CD1c-positive myeloid dendritic cell (primary cell): ENCODE data around the gene RNF208.
"Not testable (repeated sequence)": the region's sequence is repeated elsewhere in the genome, so short reads cannot be mapped to it uniquely, and the experiment has no call there.

Source experiments
- DNase-seq: peaks from one replicate; pipeline ENCODE4 v3.0.0-alpha.2; 2016; ENCODE audit errors: extremely low spot score

Gene RNF208

DNA sequence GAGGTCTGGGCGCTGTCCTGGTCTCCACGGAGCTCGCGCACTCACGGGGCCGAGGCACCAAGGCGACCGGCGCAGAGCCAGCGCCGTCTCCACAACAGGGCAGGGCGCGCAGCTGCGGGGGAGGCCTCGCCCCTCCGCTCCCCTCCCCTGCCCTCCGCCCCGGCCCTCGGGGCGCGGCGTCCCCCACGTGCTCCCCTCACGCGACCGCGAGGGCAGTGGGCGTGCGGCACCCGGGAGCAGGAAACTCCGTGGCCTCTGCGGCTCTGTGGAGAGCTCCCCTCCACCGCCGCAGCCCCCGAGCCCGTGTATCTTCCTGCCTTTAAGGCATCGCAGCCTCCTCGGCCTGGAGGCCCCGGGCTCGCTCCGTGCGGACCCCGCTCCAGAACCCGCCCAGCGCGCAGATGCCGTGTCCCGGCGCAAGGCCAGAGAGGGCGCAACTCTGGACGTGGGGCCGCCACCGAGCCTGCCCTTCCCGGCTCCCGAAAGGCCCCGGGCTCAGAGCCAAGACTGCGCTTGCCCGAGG is 18.3 kb upstream of the RNF208 start:
- peak; percentile 87 for DNase-seq

DNA sequence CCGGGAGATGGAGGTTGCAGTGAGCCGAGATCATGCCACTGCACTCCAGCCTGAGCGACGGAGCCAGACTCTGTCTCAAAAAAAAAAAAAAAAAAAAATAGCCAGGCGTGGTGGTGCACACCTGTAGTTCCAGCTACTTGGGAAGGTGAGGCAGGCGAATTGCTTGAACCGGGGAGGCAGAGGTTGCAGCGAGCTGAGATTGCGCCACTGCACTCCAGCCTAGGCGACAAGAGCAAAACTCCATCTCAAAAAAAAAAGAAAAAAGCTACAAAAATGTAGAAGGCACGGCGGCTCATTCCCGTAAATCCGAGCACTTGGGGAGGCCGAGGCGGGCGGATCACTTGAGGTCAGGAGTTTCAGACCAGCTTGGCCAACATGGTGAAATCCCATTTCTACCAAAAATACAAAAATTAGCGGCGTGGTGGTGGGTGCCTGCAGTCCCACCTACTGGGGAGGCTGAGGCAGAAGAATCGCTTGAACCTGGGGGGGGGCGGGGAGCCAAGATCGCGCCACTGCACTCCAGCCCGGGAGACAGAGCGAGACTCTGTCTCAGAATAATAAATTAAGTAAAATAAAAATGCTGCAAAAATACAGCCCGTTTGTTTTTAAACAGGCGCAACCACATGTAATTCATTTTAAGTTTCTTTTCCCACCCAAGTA is 17.6 kb upstream of the RNF208 start:
- not testable (repeated sequence) for DNase-seq

DNA sequence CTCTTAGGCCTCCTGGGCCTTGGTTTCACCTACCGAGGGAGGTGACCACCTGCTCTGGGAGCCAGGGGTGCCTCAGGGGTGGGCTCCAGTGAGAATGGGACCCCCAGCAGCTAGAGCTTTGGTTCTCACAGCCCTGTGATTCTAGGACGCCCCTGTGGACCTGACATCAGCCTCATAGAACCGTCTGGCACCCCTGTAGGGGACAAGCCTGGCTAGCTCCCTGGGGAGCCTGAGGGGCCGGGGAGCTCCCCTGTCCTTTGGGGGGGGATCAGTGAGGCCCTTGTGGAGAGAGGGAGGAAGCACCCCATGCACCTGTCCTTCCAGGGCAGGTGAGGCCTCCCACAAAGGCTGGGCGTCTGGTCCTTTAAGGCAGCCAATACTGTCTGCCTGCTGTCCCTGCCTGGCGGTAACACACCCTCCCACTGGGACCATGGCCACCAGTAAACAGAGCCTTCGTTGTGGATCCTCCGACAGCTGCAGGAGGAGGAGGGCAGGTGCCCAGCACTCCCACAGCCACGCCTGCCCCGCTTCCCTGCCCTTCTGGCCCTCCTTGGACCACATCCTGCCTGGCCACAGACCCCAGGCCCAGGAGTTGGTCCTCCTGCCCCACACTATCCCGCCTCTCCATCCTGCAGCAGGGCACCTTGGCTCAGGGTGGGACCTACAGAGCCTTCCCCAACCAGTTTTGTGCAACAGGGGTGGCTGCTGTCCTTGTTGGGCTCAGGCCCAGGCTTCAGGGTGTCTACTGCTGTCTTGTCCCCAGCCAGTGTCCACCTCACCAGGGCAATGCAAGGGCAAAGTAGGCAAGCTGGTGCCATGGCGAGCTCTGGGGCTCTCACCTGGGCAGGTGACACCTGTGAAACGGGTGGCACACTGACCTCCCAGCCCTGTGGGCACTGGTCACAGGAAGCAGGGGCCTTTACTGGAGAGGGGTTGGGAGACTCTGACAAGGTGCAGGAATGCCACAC is 16.0 kb upstream of the RNF208 start:
- DNase-seq, result no peak

DNA sequence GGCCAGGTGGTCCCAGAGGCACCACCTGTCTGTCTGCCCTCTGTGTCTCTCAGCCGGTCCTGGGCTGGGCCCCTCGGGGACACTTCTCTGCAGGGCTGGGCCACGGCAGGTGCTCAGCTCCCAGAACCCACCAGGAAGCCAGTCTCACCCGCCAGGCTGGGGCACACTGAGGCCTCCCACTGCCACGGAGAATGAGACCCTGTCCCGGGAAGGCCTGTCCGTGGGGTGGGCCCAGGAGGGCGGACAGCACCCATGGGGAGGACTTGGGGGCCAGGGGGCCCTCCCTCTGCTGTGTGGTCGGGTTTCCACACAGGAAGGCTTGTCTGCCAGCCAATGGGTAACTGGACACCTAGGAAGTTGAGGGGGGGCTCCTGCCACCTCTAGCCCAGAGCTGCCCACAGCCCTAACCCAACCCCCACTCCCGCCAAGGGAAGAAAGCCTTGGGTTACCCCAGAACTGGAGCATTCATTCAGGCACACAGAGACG is 14.9 kb upstream of the RNF208 start:
- no peak for DNase-seq

DNA sequence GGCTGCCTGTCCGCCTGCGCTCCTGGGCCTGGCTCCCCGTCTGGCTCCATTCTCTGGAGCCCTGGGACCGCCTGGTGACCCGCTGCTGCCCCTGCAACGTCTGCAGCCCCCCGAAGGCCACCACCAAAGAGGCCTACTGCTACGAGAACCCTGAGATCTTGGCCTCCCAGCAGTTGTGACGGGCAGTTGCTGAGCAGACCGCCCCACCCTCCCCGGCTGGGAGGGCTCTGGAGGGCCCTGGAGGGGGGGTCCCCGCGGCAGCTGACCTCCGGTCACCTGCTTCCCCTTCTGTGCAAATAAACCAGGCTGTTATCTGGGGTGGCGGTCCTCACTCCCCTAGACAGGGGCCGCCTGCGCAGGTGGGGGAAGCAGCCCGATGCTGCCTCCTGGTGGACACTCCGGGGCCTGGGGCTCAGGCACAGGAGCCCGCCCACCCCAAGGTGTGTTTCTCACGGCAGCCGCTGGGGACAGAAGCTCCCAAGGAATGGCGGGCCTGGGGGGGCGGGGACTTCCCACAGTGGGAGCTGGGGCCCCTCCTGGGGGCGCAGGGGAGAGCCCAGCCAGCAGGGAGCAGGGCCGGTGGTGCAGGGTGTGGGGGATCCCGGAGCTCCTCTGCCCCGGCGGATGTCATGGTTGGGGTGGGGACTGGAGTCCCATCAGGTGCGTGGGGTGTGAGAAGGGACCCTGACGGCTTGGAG is 14.3 kb upstream of the RNF208 start:
- peak; percentile 93 for DNase-seq

DNA sequence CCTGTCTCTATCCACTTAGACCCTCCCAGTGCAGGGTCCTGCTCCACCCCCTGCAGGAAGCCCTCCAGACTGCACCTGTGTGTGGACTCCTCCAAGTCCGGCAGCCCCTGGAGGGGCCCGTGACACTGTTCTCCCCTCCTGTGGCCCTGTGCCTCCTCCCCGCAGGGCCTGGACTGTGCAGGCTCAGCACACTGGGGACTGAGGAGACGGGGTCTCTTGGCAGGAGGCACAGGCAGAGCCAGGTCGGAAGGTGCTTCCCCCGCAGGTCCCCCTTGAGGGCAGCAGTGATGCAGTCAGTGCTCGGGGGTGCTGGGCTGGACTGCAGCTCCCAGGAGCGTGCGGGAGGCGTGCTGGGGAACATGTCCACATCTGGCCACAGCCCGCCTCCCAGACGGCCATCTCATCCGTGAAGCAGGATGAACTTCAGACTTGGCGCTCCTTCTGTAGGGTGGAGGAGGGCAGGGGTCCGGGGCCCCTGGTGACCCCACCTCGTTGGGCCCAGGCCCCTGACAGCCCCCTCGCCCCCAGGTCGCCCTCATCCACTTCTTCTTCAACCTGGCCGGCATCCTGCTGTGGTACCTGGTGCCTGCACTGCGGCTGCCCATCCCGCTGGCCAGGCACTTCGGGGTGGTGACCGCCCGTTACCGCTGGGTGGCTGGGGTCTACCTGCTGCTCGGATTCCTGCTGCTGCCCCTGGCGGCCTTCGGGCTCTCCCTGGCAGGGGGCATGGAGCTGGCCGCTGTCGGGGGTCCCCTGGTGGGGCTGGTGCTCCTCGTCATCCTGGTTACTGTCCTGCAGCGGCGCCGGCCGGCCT is 13.6 kb upstream of the RNF208 start:
- no peak for DNase-seq

DNA sequence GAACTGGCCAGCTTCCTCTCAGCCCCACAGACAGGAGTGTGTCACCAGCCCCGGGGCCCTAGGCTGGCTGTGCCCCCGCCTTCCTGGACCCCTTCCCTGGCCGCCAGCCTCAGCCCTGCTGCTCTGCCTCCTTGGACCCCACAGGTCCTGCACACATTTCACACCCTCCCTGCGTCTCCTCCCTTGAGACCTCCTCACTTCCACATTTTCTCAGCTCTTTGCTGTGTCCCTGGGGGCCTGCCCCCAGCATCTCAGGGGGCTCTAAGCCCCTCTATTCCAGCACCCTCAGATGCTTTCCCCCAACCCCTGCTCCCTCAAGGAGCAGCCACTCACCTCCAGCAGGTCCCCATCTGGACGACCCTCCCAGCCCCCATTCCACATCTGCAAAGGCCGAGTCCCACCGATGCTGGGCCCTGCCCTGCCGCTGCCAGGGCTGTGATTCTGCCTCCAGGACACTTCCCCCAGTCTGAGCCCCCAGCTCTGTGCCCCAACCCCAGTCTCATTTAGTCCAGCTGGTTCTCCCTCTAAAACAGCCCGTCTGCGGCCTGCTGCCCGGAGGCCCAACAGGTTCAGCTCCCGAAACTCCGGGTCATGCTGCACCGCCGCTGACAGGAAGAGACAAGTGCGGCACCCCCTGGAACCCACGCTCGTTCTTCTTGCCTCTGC is 12.9 kb upstream of the RNF208 start:
- no peak for DNase-seq

DNA sequence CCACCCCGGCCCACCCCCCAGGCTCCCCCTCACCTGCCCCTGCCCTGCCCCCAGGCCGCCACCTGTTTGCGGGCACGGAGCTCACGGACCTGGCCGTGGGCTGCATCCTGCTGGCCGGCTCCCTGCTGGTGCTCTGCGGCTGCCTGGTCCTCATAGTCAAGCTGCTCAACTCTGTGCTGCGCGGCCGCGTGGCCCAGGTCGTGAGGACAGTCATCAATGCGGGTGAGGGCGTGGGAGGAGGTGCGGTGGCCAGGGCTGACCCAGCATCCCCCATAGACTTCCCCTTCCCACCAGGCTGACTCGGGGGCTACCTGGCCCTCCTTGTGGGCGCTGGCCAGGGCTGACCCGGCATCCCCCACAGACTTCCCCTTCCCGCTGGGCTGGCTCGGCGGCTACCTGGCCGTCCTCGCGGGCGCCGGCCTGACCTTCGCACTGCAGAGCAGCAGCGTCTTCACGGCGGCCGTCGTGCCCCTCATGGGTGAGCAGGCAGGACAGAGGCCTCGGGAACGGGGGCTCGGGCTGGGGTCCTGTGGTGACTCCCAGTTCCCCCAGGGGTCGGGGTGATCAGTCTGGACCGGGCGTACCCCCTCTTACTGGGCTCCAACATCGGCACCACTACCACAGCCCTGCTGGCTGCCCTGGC is 12.1 kb upstream of the RNF208 start:
- DNase-seq, result no peak

DNA sequence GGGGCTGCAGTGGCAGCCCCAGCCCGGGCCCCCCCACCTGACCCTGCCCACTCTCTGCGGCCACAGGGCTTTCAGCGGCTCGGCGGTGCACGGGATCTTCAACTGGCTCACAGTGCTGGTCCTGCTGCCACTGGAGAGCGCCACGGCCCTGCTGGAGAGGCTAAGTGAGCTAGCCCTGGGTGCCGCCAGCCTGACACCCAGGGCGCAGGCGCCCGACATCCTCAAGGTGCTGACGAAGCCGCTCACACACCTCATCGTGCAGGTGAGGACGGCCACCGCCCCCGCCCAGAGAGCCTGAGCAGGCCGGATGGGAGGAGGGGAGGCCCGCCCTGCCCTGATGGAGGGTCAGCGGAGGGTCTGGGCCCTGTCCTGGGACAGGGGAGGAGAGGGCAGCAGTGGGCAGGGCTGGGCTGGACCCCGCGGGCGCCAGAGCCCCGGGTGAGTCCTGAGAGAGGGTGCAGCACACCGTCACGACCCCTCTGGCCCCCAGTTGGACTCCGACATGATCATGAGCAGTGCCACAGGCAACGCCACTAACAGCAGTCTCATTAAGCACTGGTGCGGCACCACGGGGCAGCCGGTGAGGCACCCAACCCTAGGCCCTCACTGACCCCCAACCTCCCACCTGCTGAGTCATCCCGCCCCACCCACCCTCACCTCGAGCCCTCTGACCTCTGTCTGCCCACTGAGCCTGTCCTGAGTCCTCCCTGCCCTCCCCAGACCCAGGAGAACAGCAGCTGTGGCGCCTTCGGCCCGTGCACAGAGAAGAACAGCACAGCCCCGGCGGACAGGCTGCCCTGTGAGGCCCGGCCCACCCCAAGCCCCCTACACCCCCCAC is 11.3 kb upstream of the RNF208 start:
- DNase-seq, result no peak

DNA sequence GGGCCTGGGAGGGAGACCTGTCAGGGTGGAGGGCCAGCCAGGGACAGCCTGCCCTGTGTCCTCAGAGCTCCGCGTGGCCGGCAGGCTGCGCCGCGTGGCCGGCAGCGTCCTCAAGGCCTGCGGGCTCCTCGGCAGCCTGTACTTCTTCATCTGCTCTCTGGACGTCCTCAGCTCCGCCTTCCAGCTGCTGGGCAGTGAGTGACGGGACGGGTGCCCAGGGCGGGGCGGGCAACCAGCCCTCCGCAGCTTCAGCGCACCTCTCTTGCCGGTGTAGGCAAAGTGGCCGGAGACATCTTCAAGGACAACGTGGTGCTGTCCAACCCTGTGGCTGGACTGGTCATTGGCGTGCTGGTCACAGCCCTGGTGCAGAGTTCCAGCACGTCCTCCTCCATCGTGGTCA is 10.5 kb upstream of the RNF208 start:
- DNase-seq, result no peak

DNA sequence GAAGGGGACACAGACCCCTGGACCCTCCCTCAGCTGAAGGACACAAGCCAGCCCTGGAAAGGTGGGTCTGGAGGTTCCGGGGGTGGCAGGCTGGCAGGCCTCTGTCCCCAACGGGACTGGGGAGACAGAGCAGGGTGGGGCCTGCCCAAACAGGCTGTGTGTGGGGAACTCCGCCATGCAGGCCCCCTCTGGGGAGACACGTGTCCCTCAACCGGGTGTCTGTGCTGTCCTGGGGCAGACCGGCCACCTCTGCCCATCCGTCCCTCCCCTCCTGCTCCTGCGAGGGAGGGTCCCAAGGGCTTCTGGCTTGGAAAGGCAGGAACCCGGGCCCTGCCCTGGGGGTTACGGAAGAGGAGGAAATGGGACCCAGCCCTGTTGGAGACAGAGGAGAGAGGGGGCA is 10.1 kb upstream of the RNF208 start:
- DNase-seq, result no peak

DNA sequence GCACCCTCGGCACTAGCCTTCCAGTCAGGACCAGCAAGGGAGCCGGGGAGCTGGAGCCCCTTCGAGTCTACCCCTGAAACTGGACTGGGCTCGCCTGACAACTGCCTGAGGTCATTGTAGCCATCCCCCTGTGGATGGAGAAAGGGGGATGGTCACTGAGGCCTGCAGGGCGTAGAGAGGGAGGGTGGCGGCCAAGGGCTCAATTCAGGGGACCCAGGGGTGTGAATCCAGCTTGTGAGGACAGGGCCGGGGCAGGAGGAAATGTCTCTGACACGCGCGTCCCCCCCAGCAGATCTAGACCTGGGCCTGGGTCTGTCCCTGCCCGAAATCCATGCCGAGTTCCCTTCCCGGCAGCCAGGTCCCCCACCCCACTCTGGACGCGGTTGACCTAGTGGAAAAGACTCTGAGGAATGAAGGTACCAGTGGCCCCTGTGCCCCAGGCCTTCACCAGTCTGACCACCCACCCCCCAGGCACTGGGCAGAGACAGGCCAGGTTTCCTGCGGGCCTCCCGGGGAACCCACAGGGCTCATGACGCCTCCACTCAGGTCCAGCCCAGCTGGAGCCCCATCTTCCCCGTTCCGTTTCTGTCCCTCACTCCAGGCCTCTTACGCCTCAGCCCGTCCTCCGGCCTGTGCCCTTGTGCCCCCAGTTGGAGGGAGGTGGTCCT is 9.5 kb upstream of the RNF208 start:
- no peak for DNase-seq

DNA sequence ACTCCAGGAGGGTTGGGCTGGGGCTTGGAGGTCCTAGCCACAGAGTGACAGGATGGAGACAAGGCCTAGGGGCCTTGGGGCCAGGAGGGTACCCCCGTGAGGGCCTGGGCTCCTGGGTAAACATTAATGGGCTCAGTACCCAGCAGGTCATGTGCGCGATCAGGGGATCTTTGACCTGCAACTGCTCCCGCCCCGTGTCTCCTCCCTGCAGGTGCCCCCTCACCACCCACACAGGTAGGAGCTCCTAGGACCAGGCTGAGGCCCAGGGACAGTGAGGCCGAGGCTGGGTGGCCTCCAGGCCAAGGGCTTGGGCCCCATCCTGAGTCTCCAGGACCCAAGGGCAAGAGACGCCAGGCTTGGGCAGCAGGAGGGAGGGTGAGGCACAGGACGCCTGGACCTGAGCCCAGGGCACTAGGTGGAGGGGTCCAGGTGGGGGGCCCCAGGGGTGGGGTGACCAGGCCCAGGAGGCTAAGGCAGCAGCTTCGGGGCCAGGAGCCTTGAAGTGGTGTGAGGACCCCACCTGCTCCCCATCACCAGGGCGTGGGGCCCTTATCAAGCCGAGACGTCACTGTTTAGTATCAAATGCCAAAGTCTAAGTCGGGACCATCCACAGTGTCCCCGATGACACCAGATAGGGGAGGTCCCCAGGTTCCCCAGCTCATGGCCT is 8.8 kb upstream of the RNF208 start, which contains the start of gene SLC34A3:
SLC34A3 (plus strand) TSS at position 197 of the 667 bp plus-strand sequence. CDS start 802 bp downstream, outside the sequence.
- DNase-seq, result no peak

DNA sequence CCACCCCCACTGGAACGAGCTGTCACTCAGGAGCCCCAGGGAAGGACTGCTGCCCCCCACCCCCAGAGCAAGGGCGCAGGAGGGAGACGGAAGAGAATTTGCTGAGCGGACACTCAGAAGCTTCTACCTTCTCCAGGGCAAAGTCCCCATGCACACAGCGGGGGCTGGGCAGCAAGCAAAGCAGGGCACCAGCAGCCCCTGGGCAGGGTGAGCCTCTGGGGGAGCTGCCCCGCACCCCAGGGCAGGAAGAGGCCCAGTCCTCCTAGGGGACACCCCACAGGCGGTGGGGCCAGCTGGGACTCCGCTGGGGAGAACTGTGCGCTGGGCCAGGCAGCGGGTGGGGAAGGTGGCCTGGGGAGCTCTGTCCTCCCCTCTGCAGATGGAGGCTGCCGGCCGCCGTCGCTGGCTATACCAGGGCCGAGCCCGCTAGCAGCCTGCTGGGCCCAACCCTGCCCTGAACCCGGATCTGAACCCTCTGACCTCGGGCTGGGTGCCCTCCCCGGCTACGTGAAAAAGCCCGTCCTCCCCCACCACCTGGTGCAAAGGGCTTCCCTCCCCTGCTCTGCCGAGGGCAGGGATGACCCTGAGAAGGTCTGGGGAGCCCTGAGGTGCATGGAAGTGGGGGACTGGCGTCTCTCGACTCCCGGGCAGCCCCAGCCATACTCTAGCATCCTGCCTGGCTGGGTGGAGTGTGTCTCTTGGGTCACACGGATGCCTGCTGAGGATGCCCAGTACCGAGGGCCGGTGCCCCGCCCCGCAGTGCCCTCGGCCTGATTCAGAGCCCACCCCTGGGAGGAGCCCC is 8.1 kb upstream of the RNF208 start:
- no peak for DNase-seq

DNA sequence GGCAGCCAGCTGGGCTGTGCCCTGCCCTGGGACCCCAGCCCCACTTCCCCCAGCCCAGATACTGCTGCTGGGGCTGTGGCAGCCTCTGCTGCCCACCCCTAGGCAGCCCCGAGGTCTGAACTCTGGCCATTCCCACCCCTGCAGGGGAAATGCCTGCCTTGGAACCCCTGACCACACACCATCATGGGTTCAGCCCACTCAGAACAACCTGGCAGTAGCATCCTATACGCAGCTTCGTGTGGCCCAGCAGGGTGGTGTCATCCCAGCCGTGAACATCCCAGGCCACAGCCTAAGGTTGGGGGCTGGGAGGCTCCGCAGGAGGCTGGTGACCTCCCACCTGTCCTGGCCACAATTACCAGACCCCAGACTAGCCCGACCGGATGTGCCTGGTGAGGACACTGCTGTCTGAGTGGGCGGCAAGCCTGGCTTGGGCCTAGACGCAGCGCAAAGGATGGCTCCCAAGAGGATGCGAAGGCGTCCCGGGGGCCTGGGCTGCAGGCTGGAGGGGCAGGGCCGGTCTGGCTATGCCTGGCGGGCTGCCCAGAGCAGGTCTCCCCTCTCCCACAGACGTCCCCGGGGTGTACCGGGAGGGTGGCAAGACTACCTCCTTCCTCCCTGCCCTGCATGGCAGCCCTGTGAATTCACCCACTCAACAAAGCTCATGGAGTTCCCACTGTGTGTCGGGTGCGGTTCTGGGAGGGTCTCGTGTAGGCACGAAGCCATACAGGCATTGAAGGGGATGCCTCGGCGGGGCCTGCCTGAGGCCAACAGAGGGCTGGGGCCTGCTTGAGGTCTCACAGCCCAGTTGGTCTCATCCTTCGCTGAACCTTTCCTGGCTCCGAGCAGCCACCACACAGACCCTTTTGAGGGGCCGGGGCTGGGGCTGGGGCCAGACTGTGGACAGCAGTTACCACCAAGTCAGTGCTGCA is 7.2 kb upstream of the RNF208 start:
- no peak for DNase-seq

DNA sequence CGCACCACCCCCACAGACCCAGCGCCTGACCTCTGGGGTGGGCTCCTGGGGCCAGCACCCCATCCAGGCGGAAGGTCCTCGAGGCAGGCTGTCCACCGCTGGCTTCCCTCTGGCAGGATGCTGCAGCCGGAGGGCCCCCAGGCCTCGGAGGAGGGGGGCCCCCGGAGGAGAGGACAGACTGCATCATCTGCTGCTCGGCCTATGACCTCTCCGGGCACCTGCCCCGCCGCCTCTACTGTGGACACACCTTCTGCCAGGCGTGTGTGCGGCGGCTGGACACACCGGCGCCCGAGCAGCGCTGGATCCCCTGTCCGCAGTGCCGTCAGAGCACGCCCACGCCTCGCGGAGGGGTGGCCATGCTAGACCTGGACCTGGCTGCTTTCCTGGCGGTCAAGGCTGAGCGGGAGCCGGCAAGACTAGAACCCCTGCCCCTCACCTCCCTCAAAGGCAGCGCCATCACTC is 6.5 kb upstream of the RNF208 start:
- no peak for DNase-seq
